SU-DHL-6 (cell line): ENCODE results near the gene GPR161.

Source experiments
- H2AFZ ChIP-seq: fragments of 200-600 bp; sonication (generic); 2 replicates; pipeline ENCODE4 v1.6.1; 2014; ENCODE audit warnings: low read depth, mild to moderate bottlenecking, moderate library complexity, mixed read lengths, antibody characterized with exemption, low read length; ENCODE audit not compliant: severe bottlenecking
- H3F3A ChIP-seq: fragments of 200-600 bp; shearing (Covaris generic); 2 replicates; pipeline ENCODE4 v1.6.0; 2016; ENCODE audit warnings: antibody characterized with exemption, mild to moderate bottlenecking; ENCODE audit not compliant: insufficient read depth
- H3K27ac ChIP-seq: fragments of 200-600 bp; sonication (generic); 2 replicates; pipeline ENCODE4 v1.5.1; 2016; ENCODE audit warnings: low read depth, mild to moderate bottlenecking, low read length, moderate library complexity, mixed read lengths
- H3K27me3 ChIP-seq: fragments of 200-600 bp; sonication (generic), shearing (Covaris generic); 2 replicates; pipeline ENCODE4 v1.6.0; 2014; ENCODE audit warnings: mild to moderate bottlenecking, low read length
- H3K36me3 ChIP-seq: fragments of 200-600 bp; sonication (generic); 2 replicates; pipeline ENCODE4 v1.6.1; 2014; ENCODE audit warnings: mild to moderate bottlenecking, low read length, mixed read lengths
- H3K4me2 ChIP-seq: fragments of 300-600, 200-600 bp; shearing (Covaris generic), sonication (generic); 2 replicates; pipeline ENCODE4 v1.6.0; 2014; ENCODE audit warnings: low read length, low read depth, mild to moderate bottlenecking; ENCODE audit not compliant: poor library complexity, severe bottlenecking
- H3K4me3 ChIP-seq: fragments of 200-600 bp; sonication (generic); 2 replicates; pipeline ENCODE4 v1.5.1; 2014; ENCODE audit warnings: antibody characterized with exemption, low read length, mild to moderate bottlenecking, mixed read lengths; ENCODE audit not compliant: insufficient read depth, poor library complexity, severe bottlenecking
- H3K79me2 ChIP-seq: fragments of 200-600 bp; sonication (generic); 2 replicates; pipeline ENCODE4 v1.6.1; 2014; ENCODE audit warnings: mild to moderate bottlenecking, low read length, moderate library complexity; ENCODE audit not compliant: insufficient read depth
- H3K9ac ChIP-seq: fragments of 200-600 bp; sonication (generic); 2 replicates; pipeline ENCODE4 v1.7.0; 2014; ENCODE audit warnings: mild to moderate bottlenecking, low read length
- H3K9me2 ChIP-seq: fragments of 200-600 bp; sonication (generic); replicated peaks from 2 replicates; pipeline ENCODE4 v1.6.1; 2014; ENCODE audit warnings: low read length; ENCODE audit not compliant: insufficient read depth
- H3K9me3 ChIP-seq: fragments of 200-600 bp; sonication (generic); 2 replicates; pipeline ENCODE4 v1.6.1; 2014; ENCODE audit warnings: low read length, mixed read lengths; ENCODE audit not compliant: insufficient read depth
- H4K20me1 ChIP-seq: fragments of 200-600 bp; sonication (generic); 2 replicates; pipeline ENCODE4 v1.6.1; 2014; ENCODE audit warnings: low read depth, mild to moderate bottlenecking, antibody characterized with exemption, low read length, moderate library complexity, mixed read lengths
- EZH2phosphoT487 ChIP-seq: fragments of 200-600 bp; sonication (generic), shearing (Covaris generic); conservative IDR thresholded peaks from 2 replicates; pipeline ENCODE4 v1.6.1; 2018; ENCODE audit warnings: mild to moderate bottlenecking, antibody characterized with exemption, low read length, moderate library complexity, mixed read lengths
- TF ChIP-seq, protein P1 (sequence below): fragments of 200-600 bp; sonication (generic); IDR thresholded peaks from one replicate; pipeline ENCODE4 v1.5.1; 2017; ENCODE audit warnings: antibody characterized with exemption, mild to moderate bottlenecking, low read length, moderate library complexity; ENCODE audit not compliant: insufficient read depth, poor library complexity, severe bottlenecking

GPR161 gene

DNA sequence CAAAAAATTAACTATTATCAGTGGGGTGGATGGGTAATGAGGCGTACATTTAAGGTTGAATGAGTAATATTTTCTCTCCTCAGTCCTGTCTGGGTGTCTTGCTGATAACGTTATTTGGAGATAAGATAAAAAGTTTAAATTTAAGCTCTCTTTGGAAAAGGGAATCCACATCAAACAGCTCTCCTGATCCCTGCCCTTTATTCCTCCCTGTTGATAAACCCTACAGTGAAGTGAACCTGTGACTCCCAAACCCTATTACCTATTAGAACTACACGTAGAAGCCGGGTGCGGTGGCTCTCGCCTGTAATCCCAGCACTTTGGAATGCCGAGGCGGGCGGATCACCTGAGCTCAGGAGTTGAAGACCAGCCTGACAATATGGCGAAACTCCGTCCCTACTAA lies 9.9 kb upstream of the GPR161 start:
- TF ChIP-seq EZH2phosphoT487 = no peak
- TF ChIP-seq, protein P1, sequence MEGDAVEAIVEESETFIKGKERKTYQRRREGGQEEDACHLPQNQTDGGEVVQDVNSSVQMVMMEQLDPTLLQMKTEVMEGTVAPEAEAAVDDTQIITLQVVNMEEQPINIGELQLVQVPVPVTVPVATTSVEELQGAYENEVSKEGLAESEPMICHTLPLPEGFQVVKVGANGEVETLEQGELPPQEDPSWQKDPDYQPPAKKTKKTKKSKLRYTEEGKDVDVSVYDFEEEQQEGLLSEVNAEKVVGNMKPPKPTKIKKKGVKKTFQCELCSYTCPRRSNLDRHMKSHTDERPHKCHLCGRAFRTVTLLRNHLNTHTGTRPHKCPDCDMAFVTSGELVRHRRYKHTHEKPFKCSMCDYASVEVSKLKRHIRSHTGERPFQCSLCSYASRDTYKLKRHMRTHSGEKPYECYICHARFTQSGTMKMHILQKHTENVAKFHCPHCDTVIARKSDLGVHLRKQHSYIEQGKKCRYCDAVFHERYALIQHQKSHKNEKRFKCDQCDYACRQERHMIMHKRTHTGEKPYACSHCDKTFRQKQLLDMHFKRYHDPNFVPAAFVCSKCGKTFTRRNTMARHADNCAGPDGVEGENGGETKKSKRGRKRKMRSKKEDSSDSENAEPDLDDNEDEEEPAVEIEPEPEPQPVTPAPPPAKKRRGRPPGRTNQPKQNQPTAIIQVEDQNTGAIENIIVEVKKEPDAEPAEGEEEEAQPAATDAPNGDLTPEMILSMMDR = no peak
- Histone ChIP-seq H3K36me3 (no peaks in the 10 kb centered on the region), H3F3A (no peaks in the 10 kb centered on the region), H2AFZ (no peak overlapping the region), H3K27me3 (no peaks in the 10 kb centered on the region), H3K27ac (no peak overlapping the region), H3K79me2 (no peaks in the 10 kb centered on the region), H3K9me3 (no peaks in the 10 kb centered on the region), H3K9me2 (no peaks in the 10 kb centered on the region), H4K20me1 (no peaks in the 10 kb centered on the region), H3K4me3 (no peak overlapping the region), H3K9ac (no peak overlapping the region), H3K4me2 (no peak overlapping the region)

DNA sequence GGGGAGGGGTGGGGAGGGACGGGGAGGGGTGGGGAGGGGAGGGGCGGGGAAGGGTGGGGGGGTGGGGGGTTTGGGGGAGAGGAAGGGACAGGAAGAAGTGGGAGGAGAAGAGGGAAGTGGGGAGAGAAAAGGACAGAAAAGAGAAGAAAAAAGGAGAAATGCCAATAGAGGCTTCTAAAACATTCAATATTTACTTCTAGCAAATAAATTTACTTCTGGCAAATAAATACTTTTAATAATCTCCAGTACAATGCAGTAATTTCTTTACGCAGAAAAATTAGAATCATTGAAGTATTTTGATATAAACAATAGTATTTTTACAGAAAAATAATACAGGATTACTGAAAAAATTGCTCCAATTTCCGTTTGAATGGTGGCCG lies 9.4 kb upstream of the GPR161 start:
- no peak for TF ChIP-seq EZH2phosphoT487
- TF ChIP-seq, protein P1 = no peak
- Histone ChIP-seq H4K20me1 (no peaks in the 10 kb centered on the region), H3K9me2 (no peaks in the 10 kb centered on the region)

DNA sequence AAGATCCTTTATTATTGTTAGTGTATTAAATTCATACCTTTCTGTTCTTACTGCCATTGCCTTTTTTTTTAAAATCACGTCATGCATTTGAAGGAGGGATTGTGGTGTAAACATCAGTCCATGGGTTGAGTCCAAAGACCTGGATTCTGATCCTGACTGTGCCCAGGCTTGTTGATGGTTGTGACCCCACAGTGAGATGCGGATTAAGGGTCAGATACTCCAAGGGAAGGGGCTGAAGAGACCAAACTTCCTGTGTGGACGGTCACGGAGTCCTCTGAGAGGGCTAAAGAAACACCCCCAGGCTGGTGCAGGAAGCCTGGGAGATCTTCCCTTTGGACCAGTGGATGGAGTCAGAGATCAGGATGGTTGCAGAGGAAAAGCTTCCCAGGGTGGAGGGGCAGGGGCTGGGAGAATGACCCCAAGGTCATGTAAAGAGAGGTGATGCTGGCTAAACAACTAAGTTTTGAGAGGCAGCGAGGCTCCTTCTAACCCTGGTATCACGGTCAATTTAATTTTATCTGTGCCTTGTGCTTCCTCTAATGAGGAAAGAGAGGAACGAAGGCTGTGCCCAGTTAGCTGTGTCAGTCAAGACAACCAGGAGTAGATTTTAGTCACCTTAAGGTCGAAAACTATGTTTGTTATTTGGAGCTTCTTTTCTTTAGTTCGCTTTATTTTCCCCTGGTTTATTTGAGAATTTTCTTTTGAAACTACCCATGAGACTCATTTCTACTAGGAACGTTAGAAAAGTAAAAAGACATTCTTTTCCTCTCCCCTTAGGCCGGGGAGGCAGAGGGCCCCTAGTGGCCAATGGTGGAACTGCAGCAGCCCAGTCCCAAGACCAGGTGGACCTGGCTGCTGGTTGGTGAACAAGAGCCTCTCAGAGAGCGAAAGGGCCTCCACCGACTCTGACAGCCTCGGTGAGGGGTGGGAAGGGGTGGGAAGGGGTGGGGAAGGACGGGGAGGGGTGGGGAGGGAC lies 8.7 kb upstream of the GPR161 start:
- Histone ChIP-seq H3K27me3 (no peaks in the 10 kb centered on the region), H3F3A (no peaks in the 10 kb centered on the region), H3K4me3 (no peak overlapping the region), H2AFZ (no peak overlapping the region), H3K36me3 (no peaks in the 10 kb centered on the region), H3K9me2 (no peaks in the 10 kb centered on the region), H3K9ac (no peak overlapping the region), H4K20me1 (no peaks in the 10 kb centered on the region), H3K27ac (no peak overlapping the region), H3K9me3 (no peaks in the 10 kb centered on the region), H3K79me2 (no peaks in the 10 kb centered on the region), H3K4me2 (no peak overlapping the region)
- no peak for TF ChIP-seq EZH2phosphoT487
- TF ChIP-seq, protein P1 = peak; percentile 94

More for the DNA sequence above, 9.4 kb upstream of the GPR161 start:
- H3K9ac ChIP-seq = no peak overlapping the region
- H3K9me3 ChIP-seq = no peaks in the 10 kb centered on the region
- H2AFZ ChIP-seq = no peak overlapping the region
- no peak overlapping the region for H3K4me3 ChIP-seq
- no peak overlapping the region for H3K4me2 ChIP-seq
- no peaks in the 10 kb centered on the region for H3K79me2 ChIP-seq
- no peaks in the 10 kb centered on the region for H3K36me3 ChIP-seq
- no peaks in the 10 kb centered on the region for H3K27me3 ChIP-seq
- no peak overlapping the region for H3K27ac ChIP-seq
- no peaks in the 10 kb centered on the region for H3F3A ChIP-seq
